DND-41 (cell line): ENCODE results near the gene RPA1.

Source experiments
- ATAC-seq: fragments of 200-7000 bp; cut with Tn5 transposase; 3 replicates; pipeline ENCODE4 v1.9.1; 2021; ENCODE audit warnings: low read depth; ENCODE audit not compliant: insufficient read depth
- DNase-seq: peaks from one replicate; pipeline ENCODE4 v3.0.0-alpha.2; 2020
- H2AFZ ChIP-seq: 2 replicates; pipeline ENCODE4 v1.6.0; 2012; ENCODE audit warnings: low read depth, low read length
- H3K27ac ChIP-seq: 2 replicates; pipeline ENCODE4 v1.5.1; 2012; ENCODE audit warnings: low read length, inconsistent platforms
- H3K27me3 ChIP-seq: fragments of 200-600 bp; sonication (generic); 2 replicates; pipeline ENCODE4 v1.6.0; 2012; ENCODE audit warnings: low read length, mild to moderate bottlenecking, inconsistent platforms; ENCODE audit not compliant: insufficient read depth, poor library complexity
- H3K36me3 ChIP-seq: 2 replicates; pipeline ENCODE4 v1.5.1; 2012; ENCODE audit warnings: low read length, inconsistent platforms; ENCODE audit not compliant: insufficient read depth
- H3K4me1 ChIP-seq: 2 replicates; pipeline ENCODE4 v1.5.1; 2012; ENCODE audit warnings: mild to moderate bottlenecking, low read length; ENCODE audit not compliant: insufficient read depth
- H3K4me2 ChIP-seq: 2 replicates; pipeline ENCODE4 v1.6.0; 2012; ENCODE audit warnings: mild to moderate bottlenecking, moderate library complexity, low read length, inconsistent platforms; ENCODE audit not compliant: insufficient read depth
- H3K4me3 ChIP-seq, 2 experiments: fragments of 200-600 bp in 1 of 2; shearing (Covaris generic) in 1 of 2; 2 replicates each; pipeline ENCODE4 v1.5.1; 2012 to 2016; ENCODE audit warnings: inconsistent platforms in 2 of 2, low read length in 2 of 2, mild to moderate bottlenecking in 2 of 2, low read depth in 1 of 2, moderate library complexity in 1 of 2
- H3K79me2 ChIP-seq: 2 replicates; pipeline ENCODE4 v1.6.0; 2012; ENCODE audit warnings: low read length, inconsistent platforms; ENCODE audit not compliant: insufficient read depth
- H3K9ac ChIP-seq: 2 replicates; pipeline ENCODE4 v1.6.0; 2012; ENCODE audit warnings: low read depth, mild to moderate bottlenecking, inconsistent platforms, low read length, moderate library complexity
- H3K9me3 ChIP-seq: 2 replicates; pipeline ENCODE4 v1.5.1; 2012; ENCODE audit warnings: low read length, moderate library complexity, mild to moderate bottlenecking, inconsistent platforms; ENCODE audit not compliant: insufficient read depth, severe bottlenecking
- H4K20me1 ChIP-seq: 2 replicates; pipeline ENCODE4 v1.6.0; 2012; ENCODE audit warnings: low read length; ENCODE audit not compliant: insufficient read depth
- CTCF ChIP-seq: IDR thresholded peaks from 2 replicates; pipeline ENCODE4 v1.5.1; 2012; ENCODE audit warnings: borderline replicate concordance, low read length, moderate library complexity, mild to moderate bottlenecking; ENCODE audit not compliant: poor library complexity, severe bottlenecking; ENCODE audit errors: extremely low read depth
- EZH2 ChIP-seq: IDR thresholded peaks from 3 replicates; pipeline ENCODE4 v1.6.1; 2012; ENCODE audit warnings: borderline replicate concordance, low read depth, mild to moderate bottlenecking, moderate library complexity, low read length, inconsistent platforms; ENCODE audit not compliant: severe bottlenecking

RPA1 gene

GRCh38 chr17:1813088-1813487, 16.7 kb upstream of the RPA1 start:
- Histone ChIP-seq H3K9ac (no peak overlapping the region; the same call in 1 of the 2 replicates), H2AFZ (no peak overlapping the region), H3K4me1 (no peaks in the 10 kb centered on the region), H3K27me3 (no peaks in the 10 kb centered on the region), H3K9me3 (no peaks in the 10 kb centered on the region), H3K79me2 (peaks cover 6% of the 10 kb centered on the region; the same call in 1 of the 2 replicates), H3K4me3 (no peak overlapping the region), H3K27ac (no peak overlapping the region), H3K4me2 (no peak overlapping the region), H3K36me3 (peaks cover 51% of the 10 kb centered on the region), H4K20me1 (0 out of 2 replicates have a peak, but pooled peaks cover 10% of the 10 kb centered on the region)
- TF ChIP-seq EZH2 (no peak), CTCF (no peak)
- DNase-seq (no peak), ATAC-seq (no peak)

GRCh38 chr17:1820528-1821252, 9.1 kb upstream of the RPA1 start:
- Histone ChIP-seq H3K36me3 (peaks cover 61% of the 10 kb centered on the region), H3K79me2 (peaks cover 52% of the 10 kb centered on the region), H3K9ac (no peak overlapping the region), H3K27me3 (no peaks in the 10 kb centered on the region), H4K20me1 (no peaks in the 10 kb centered on the region), H3K4me2 (no peak overlapping the region), H3K27ac (no peak overlapping the region), H3K4me1 (peaks cover 14% of the 10 kb centered on the region; the same call in 1 of the 2 replicates), H3K4me3 (no peak overlapping the region), H3K9me3 (no peaks in the 10 kb centered on the region), H2AFZ (no peak overlapping the region)
- DNase-seq (no peak), ATAC-seq (no peak)
- TF ChIP-seq CTCF, result no peak

GRCh38 chr17:1829216-1829591, 601 bp upstream of the RPA1 start:
- ATAC-seq, result no peak; the same call in 2 of the 3 replicates
- Histone ChIP-seq H3K27me3 (no peaks in the 10 kb centered on the region), H3K4me1 (peaks cover 58% of the 10 kb centered on the region), H3K4me3 (peak overlapping the region; percentile 66 to 88), H3K36me3 (peaks cover 45% of the 10 kb centered on the region), H3K4me2 (peak overlapping the region; percentile 81), H3K9ac (peak overlapping the region; percentile 77), H3K9me3 (no peaks in the 10 kb centered on the region), H3K79me2 (peaks cover 77% of the 10 kb centered on the region), H2AFZ (peak overlapping the region; percentile 96), H4K20me1 (peaks cover 13% of the 10 kb centered on the region; the same call in 1 of the 2 replicates), H3K27ac (peak overlapping the region; percentile 90)
- DNase-seq, result no peak
- no peak for TF ChIP-seq EZH2
- TF ChIP-seq CTCF, result no peak
